Measurements from ENCODE around the gene C13orf46.

DNA sequence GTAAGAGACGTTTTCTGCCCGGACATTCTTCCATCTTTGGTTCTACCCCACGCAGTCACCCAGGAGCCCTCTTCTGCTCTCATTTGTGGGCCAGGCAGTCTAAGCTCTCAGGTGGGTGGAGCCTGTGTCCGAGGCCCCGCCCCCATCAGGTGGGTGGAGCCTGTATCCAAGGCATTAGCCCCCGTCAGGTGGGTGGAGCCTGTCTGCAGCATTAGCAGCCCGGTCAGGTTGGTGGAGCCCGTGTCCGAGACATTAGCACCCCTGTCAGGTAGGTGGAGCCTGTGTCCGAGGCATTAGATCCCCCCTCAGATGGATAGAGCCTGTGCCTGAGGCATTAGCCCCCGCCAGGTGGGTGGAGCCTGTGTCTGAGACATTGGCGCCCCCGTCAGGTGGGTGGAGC lies 45.5 kb upstream of the C13orf46 start:
- TF ChIP-seq, protein P1, sequence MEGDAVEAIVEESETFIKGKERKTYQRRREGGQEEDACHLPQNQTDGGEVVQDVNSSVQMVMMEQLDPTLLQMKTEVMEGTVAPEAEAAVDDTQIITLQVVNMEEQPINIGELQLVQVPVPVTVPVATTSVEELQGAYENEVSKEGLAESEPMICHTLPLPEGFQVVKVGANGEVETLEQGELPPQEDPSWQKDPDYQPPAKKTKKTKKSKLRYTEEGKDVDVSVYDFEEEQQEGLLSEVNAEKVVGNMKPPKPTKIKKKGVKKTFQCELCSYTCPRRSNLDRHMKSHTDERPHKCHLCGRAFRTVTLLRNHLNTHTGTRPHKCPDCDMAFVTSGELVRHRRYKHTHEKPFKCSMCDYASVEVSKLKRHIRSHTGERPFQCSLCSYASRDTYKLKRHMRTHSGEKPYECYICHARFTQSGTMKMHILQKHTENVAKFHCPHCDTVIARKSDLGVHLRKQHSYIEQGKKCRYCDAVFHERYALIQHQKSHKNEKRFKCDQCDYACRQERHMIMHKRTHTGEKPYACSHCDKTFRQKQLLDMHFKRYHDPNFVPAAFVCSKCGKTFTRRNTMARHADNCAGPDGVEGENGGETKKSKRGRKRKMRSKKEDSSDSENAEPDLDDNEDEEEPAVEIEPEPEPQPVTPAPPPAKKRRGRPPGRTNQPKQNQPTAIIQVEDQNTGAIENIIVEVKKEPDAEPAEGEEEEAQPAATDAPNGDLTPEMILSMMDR (IDR thresholded peaks at IDR 0.05): no peak
- no peak for TF ChIP-seq POLR2A (IDR thresholded peaks at IDR 0.05)

All from esophagus squamous epithelium (tissue), 4 donors.